GM12865 (cell line): ENCODE measurements around the gene TMEM138.
A peak's percentile ranks its signal among the peaks of the same experiment; 100 is the strongest.

Experiments used
- DNase-seq: peaks from one replicate; pipeline ENCODE4 v3.0.0; 2010; ENCODE audit warnings: low read depth
- H3K4me3 ChIP-seq: 2 replicates; pipeline ENCODE4 v1.5.1; 2011; ENCODE audit warnings: mild to moderate bottlenecking, low read depth, low read length, control low read depth
- CTCF ChIP-seq: IDR thresholded peaks from 2 replicates; pipeline ENCODE4 v1.5.1; 2011; ENCODE audit warnings: low read length, control low read depth, low read depth, inconsistent platforms; ENCODE audit not compliant: insufficient read depth; ENCODE audit errors: missing control alignments

Gene TMEM138

GRCh38 chr11:61362542-61362875 lies 335 bp downstream of the TMEM138 start:
- TF ChIP-seq CTCF, result no peak
- DNase-seq, result peak; percentile 56
- H3K4me3 ChIP-seq, result peak overlapping the region; percentile 95

GRCh38 chr11:61364012-61364675 lies 2.0 kb downstream of the TMEM138 start:
- TF ChIP-seq CTCF, result no peak
- no peak for DNase-seq
- H3K4me3 ChIP-seq, result no peak overlapping the region

- TF ChIP-seq CTCF, result no peak
- no peak overlapping the region for H3K4me3 ChIP-seq
- no peak for DNase-seq
These were observed 5.2 kb downstream of the TMEM138 start for GRCh38 chr11:61367406-61367805.

- no peak for TF ChIP-seq CTCF
- H3K4me3 ChIP-seq, result no peak overlapping the region
- no peak for DNase-seq
These were observed 6.5 kb downstream of the TMEM138 start for GRCh38 chr11:61368646-61369045.

GRCh38 chr11:61369372-61370348 lies 7.5 kb downstream of the TMEM138 start:
- no peak for TF ChIP-seq CTCF
- DNase-seq, result peak; percentile 74
- H3K4me3 ChIP-seq, result no peak overlapping the region

- H3K4me3 ChIP-seq, result no peak overlapping the region
- no peak for TF ChIP-seq CTCF
- no peak for DNase-seq
These were observed 8.3 kb downstream of the TMEM138 start for GRCh38 chr11:61370349-61371005.
